Loucy (cell line): ENCODE data around the gene USP11.

Source experiments
- H2AFZ ChIP-seq: fragments of 200-600 bp; sonication (generic); 2 replicates; pipeline ENCODE4 v1.6.0; 2016; ENCODE audit warnings: antibody characterized with exemption, mild to moderate bottlenecking, low read length, moderate library complexity
- H3F3A ChIP-seq: fragments of 200-600 bp; 2 replicates; pipeline ENCODE4 v1.6.0; 2016; ENCODE audit warnings: antibody characterized with exemption, low read depth, mild to moderate bottlenecking
- H3K27me3 ChIP-seq: fragments of 200-600 bp; sonication (generic); 2 replicates; pipeline ENCODE4 v1.6.1; 2014; ENCODE audit warnings: low read length, mild to moderate bottlenecking; ENCODE audit not compliant: insufficient read depth, poor library complexity, severe bottlenecking
- H3K36me3 ChIP-seq: fragments of 200-600 bp; sonication (generic); 2 replicates; pipeline ENCODE4 v1.6.1; 2016; ENCODE audit warnings: low read length; ENCODE audit not compliant: insufficient read depth
- H3K4me1 ChIP-seq: fragments of 200-600 bp; sonication (generic); 2 replicates; pipeline ENCODE4 v1.5.1; 2014; ENCODE audit warnings: low read length, mild to moderate bottlenecking; ENCODE audit not compliant: insufficient read depth, poor library complexity, severe bottlenecking
- H3K4me2 ChIP-seq: fragments of 200-600 bp; sonication (generic); 2 replicates; pipeline ENCODE4 v1.6.0; 2014; ENCODE audit warnings: antibody characterized with exemption, low read length, low read depth, mild to moderate bottlenecking; ENCODE audit not compliant: poor library complexity, severe bottlenecking
- H3K4me3 ChIP-seq: fragments of 200-600 bp; sonication (generic); 2 replicates; pipeline ENCODE4 v1.5.1; 2014; ENCODE audit warnings: low read length, mild to moderate bottlenecking, mixed read lengths; ENCODE audit not compliant: poor library complexity, severe bottlenecking
- H3K79me2 ChIP-seq: fragments of 200-600 bp; sonication (generic); 2 replicates; pipeline ENCODE4 v1.6.1; 2014; ENCODE audit warnings: low read length; ENCODE audit not compliant: insufficient read depth
- H3K9ac ChIP-seq: fragments of 200-600 bp; sonication (generic); 2 replicates; pipeline ENCODE4 v1.6.0; 2014; ENCODE audit warnings: mild to moderate bottlenecking, low read depth, low read length, moderate library complexity; ENCODE audit not compliant: poor library complexity, severe bottlenecking
- H3K9me2 ChIP-seq: fragments of 200-600 bp; sonication (generic); replicated peaks from 2 replicates; pipeline ENCODE4 v1.6.1; 2016; ENCODE audit warnings: low read depth, low read length, mixed read lengths
- H3K9me3 ChIP-seq: fragments of 200-600 bp; sonication (generic); 2 replicates; pipeline ENCODE4 v1.6.1; 2014; ENCODE audit warnings: mild to moderate bottlenecking, antibody characterized with exemption, low read length, low read depth; ENCODE audit not compliant: insufficient read depth
- H4K20me1 ChIP-seq: fragments of 200-600 bp; sonication (generic); 2 replicates; pipeline ENCODE4 v1.6.0; 2014; ENCODE audit warnings: antibody characterized with exemption, low read length, mild to moderate bottlenecking; ENCODE audit not compliant: insufficient read depth, poor library complexity, severe bottlenecking
- CTCF ChIP-seq: fragments of 200-600 bp; sonication (generic); conservative IDR thresholded peaks from 2 replicates; pipeline ENCODE4 v1.5.1; 2014; ENCODE audit warnings: mild to moderate bottlenecking, antibody characterized with exemption, low read length
- EZH2phosphoT487 ChIP-seq: fragments of 200-600 bp; IDR thresholded peaks from 2 replicates; pipeline ENCODE4 v1.6.1; 2018; ENCODE audit warnings: antibody characterized with exemption, mild to moderate bottlenecking, moderate library complexity, borderline replicate concordance

The USP11 gene

GRCh38 chrX:47197526-47197925 lies 35.3 kb upstream of the USP11 start:
- Histone ChIP-seq H3K9me3 (no peaks in the 10 kb centered on the region), H3K27me3 (peaks cover 5% of the 10 kb centered on the region), H3F3A (no peaks in the 10 kb centered on the region), H3K4me1 (peaks cover 28% of the 10 kb centered on the region), H3K36me3 (peaks cover 39% of the 10 kb centered on the region; the same call in 1 of the 2 replicates), H3K9ac (no peak overlapping the region), H2AFZ (no peak overlapping the region), H4K20me1 (peaks cover 40% of the 10 kb centered on the region), H3K79me2 (peaks cover 57% of the 10 kb centered on the region), H3K9me2 (no peaks in the 10 kb centered on the region), H3K4me3 (peak overlapping the region; percentile 97), H3K4me2 (peak overlapping the region; percentile 92)
- TF ChIP-seq CTCF (no peak), EZH2phosphoT487 (no peak)

- Histone ChIP-seq H3K36me3 (peaks cover 45% of the 10 kb centered on the region; the same call in 1 of the 2 replicates), H3K9me3 (no peaks in the 10 kb centered on the region), H3K4me3 (peak overlapping the region; percentile 97), H3K9me2 (no peaks in the 10 kb centered on the region), H3K4me2 (peak overlapping the region; percentile 92), H2AFZ (no peak overlapping the region), H3K4me1 (peaks cover 28% of the 10 kb centered on the region), H3K79me2 (peaks cover 57% of the 10 kb centered on the region), H3F3A (no peaks in the 10 kb centered on the region), H3K9ac (no peak overlapping the region), H3K27me3 (peaks cover 5% of the 10 kb centered on the region), H4K20me1 (peaks cover 40% of the 10 kb centered on the region)
- TF ChIP-seq CTCF (no peak), EZH2phosphoT487 (no peak)
Measured at GRCh38 chrX:47198026-47198686, 34.7 kb upstream of the USP11 start.

- no peaks in the 10 kb centered on the region for H3K9me3 ChIP-seq
- H3F3A ChIP-seq: no peaks in the 10 kb centered on the region
- TF ChIP-seq CTCF (no peak), EZH2phosphoT487 (no peak)
- H3K27me3 ChIP-seq: peaks cover 5% of the 10 kb centered on the region
- H3K36me3 ChIP-seq: peaks cover 49% of the 10 kb centered on the region; the same call in 1 of the 2 replicates
- no peak overlapping the region for H3K4me3 ChIP-seq
- no peak overlapping the region for H2AFZ ChIP-seq
- peaks cover 28% of the 10 kb centered on the region for H3K4me1 ChIP-seq
- peaks cover 40% of the 10 kb centered on the region for H4K20me1 ChIP-seq
- peak overlapping the region; percentile 92 for H3K4me2 ChIP-seq
- H3K9me2 ChIP-seq: no peaks in the 10 kb centered on the region
- peaks cover 57% of the 10 kb centered on the region for H3K79me2 ChIP-seq
- H3K9ac ChIP-seq: no peak overlapping the region
Measured at GRCh38 chrX:47198687-47199080, 34.1 kb upstream of the USP11 start.
